B cell (primary cell): ENCODE results near the gene DISP3.

Experiments
- EZH2 ChIP-seq: IDR thresholded peaks from 2 replicates; pipeline ENCODE4 v1.6.1; 2012; ENCODE audit warnings: borderline replicate concordance, low read depth, mild to moderate bottlenecking, moderate library complexity, low read length; ENCODE audit not compliant: insufficient read depth, poor library complexity, severe bottlenecking
- TF ChIP-seq, protein P1 (sequence below): fragments of 200-600 bp; IDR thresholded peaks from one replicate; pipeline ENCODE4 v1.8.0; 2022; ENCODE audit warnings: antibody characterized with exemption, mild to moderate bottlenecking

DNA sequence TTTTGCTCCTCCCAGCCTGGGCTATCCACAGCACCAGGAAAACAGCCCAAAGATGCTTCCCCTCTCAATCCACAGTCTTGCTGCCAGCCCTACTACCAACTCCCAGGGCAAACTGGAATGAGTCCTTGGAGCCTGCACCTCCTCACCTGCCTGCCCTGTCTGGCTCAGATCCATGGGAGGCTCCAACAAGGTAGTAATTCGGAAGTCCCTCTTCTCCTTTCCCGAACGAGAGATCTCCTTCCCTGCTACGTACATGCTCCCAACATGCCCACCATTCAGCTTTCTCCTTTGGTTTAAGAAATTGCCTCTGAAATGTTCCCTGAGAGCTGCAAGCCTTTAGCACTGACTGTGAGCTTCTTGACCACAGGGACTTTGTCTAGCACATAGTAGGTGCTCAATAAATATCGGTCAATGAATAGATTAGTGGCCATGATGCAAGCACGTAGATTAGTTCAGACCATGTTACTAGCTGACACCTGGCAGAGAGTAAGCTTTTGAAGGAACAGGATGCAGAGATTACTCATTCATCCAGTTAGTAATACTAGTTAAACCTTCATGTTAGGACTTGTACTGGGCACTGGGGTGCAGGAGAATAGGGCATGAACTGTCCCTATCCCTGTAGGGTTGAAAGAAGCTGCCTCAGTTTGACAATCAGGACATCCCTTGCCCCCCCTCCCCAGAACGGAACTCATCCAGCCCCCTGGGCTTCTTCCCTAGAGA, 80.1 kb downstream of the DISP3 start:
- TF ChIP-seq, protein P1, sequence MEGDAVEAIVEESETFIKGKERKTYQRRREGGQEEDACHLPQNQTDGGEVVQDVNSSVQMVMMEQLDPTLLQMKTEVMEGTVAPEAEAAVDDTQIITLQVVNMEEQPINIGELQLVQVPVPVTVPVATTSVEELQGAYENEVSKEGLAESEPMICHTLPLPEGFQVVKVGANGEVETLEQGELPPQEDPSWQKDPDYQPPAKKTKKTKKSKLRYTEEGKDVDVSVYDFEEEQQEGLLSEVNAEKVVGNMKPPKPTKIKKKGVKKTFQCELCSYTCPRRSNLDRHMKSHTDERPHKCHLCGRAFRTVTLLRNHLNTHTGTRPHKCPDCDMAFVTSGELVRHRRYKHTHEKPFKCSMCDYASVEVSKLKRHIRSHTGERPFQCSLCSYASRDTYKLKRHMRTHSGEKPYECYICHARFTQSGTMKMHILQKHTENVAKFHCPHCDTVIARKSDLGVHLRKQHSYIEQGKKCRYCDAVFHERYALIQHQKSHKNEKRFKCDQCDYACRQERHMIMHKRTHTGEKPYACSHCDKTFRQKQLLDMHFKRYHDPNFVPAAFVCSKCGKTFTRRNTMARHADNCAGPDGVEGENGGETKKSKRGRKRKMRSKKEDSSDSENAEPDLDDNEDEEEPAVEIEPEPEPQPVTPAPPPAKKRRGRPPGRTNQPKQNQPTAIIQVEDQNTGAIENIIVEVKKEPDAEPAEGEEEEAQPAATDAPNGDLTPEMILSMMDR: no peak
- TF ChIP-seq EZH2: no peak
